NK-92 treated with Interleukin-12 subunit alpha and Interleukin-12 subunit beta, amount 100 ng/mL, for 24 hours (cell line): ENCODE measurements around the gene SLPI.
A peak's percentile ranks its signal among the peaks of the same experiment; 100 is the strongest.

ENCODE experiments used
- DNase-seq: peaks from one replicate; lab custom pipeline; 2025; lab: John Stamatoyannopoulos, UW

SLPI gene

GRCh38 chr20:45254383-45255262 is at the start of gene SLPI:
Gene SLPI, minus strand, starts transcription at chr20:45254564. Its CDS starts 21 bp downstream, at chr20:45254543.
- no peak for DNase-seq

GRCh38 chr20:45303586-45304463 is 49.5 kb upstream of the SLPI start:
- DNase-seq: no peak

GRCh38 chr20:45301824-45302271 is 47.5 kb upstream of the SLPI start:
- no peak for DNase-seq

- DNase-seq: no peak
These were observed 46.6 kb upstream of the SLPI start for GRCh38 chr20:45300961-45301360.

- DNase-seq: no peak
These were observed 45.4 kb upstream of the SLPI start for GRCh38 chr20:45299786-45300185.

GRCh38 chr20:45297786-45298497 is 43.6 kb upstream of the SLPI start:
- DNase-seq: no peak

- DNase-seq: no peak
These were observed 40.3 kb upstream of the SLPI start for GRCh38 chr20:45294659-45295058.

- DNase-seq: no peak
These were observed 39.6 kb upstream of the SLPI start for GRCh38 chr20:45294003-45294368.

GRCh38 chr20:45293041-45294002 is 39.0 kb upstream of the SLPI start:
- DNase-seq: no peak

- DNase-seq: no peak
These were observed 38.0 kb upstream of the SLPI start for GRCh38 chr20:45292343-45292742.

GRCh38 chr20:45291526-45291925 is 37.2 kb upstream of the SLPI start:
- no peak for DNase-seq

GRCh38 chr20:45290677-45291355 is 36.5 kb upstream of the SLPI start:
- DNase-seq: peak; percentile 44

GRCh38 chr20:45289942-45290676 is 35.7 kb upstream of the SLPI start:
- no peak for DNase-seq

GRCh38 chr20:45288860-45289259 is 34.5 kb upstream of the SLPI start:
- no peak for DNase-seq

GRCh38 chr20:45288376-45288775 is 34.0 kb upstream of the SLPI start:
- DNase-seq: no peak

- DNase-seq: no peak
These were observed 29.2 kb upstream of the SLPI start for GRCh38 chr20:45283551-45284057.

- DNase-seq: no peak
These were observed 28.6 kb upstream of the SLPI start for GRCh38 chr20:45282700-45283550.

- no peak for DNase-seq
These were observed 25.6 kb upstream of the SLPI start for GRCh38 chr20:45279992-45280391.

GRCh38 chr20:45275338-45275737 is 21.0 kb upstream of the SLPI start:
- no peak for DNase-seq
